ENCODE results near the gene ADGRE1. TPM values are rescaled to one million over a fixed set of nuclear protein-coding genes. Genes with fewer than 3 reads are reported as not detected.

The ADGRE1 gene
- polyA plus RNA-seq, 1 donor (not counting 4 experiments of a cell fraction or from before 2014, with no cell fraction given), result not detected

- no peak overlapping the region for H3K9ac ChIP-seq (ENCODE audit: control insufficient read depth, extremely low read depth, insufficient read depth, low read length)
- no peak overlapping the region for H3K4me3 ChIP-seq (ENCODE audit: control insufficient read depth in 2 of 3, extremely low read depth in 1 of 3, insufficient read depth in 2 of 3, low read depth in 1 of 3, low read length in 3 of 3)
- H3K9me1 ChIP-seq (ENCODE audit: control insufficient read depth, extremely low read depth, insufficient read depth, low read length), result no peaks in the 10 kb centered on the region
- dilution Hi-C loops (cut with MboI; ENCODE audit: extremely low pct_ligation_motif_present, low sequenced_read_pairs), result no loop called here
- H3K4me2 ChIP-seq (ENCODE audit: control insufficient read depth, extremely low read depth, insufficient read depth, low read depth, low read length), result no peak overlapping the region
- no peaks in the 10 kb centered on the region for H3K36me3 ChIP-seq (ENCODE audit: control insufficient read depth in 2 of 2, extremely low read depth in 1 of 2, insufficient read depth in 2 of 2, low read length in 2 of 2)
- no peaks in the 10 kb centered on the region for H3K4me1 ChIP-seq (ENCODE audit: control insufficient read depth, extremely low read depth, insufficient read depth, low read length)
- peaks cover 4% of the 10 kb centered on the region for H3K9me3 ChIP-seq (ENCODE audit: control insufficient read depth, low read depth, low read length)
- no peaks in the 10 kb centered on the region for H3K79me2 ChIP-seq (ENCODE audit: control insufficient read depth, insufficient read depth, low read length)
- H3K27me3 ChIP-seq (ENCODE audit: control insufficient read depth, extremely low read depth, insufficient read depth, low read length), result no peaks in the 10 kb centered on the region
- no peak overlapping the region for H2AFZ ChIP-seq (ENCODE audit: control insufficient read depth, low read length)
- no peak for FAIRE-seq
- no peak overlapping the region for H3K27ac ChIP-seq (ENCODE audit: control insufficient read depth, insufficient read depth, low read length)
- no peak for TF ChIP-seq EZH2 (IDR thresholded peaks at IDR 0.05; ENCODE audit: low read length)
- TF ChIP-seq, protein P1, sequence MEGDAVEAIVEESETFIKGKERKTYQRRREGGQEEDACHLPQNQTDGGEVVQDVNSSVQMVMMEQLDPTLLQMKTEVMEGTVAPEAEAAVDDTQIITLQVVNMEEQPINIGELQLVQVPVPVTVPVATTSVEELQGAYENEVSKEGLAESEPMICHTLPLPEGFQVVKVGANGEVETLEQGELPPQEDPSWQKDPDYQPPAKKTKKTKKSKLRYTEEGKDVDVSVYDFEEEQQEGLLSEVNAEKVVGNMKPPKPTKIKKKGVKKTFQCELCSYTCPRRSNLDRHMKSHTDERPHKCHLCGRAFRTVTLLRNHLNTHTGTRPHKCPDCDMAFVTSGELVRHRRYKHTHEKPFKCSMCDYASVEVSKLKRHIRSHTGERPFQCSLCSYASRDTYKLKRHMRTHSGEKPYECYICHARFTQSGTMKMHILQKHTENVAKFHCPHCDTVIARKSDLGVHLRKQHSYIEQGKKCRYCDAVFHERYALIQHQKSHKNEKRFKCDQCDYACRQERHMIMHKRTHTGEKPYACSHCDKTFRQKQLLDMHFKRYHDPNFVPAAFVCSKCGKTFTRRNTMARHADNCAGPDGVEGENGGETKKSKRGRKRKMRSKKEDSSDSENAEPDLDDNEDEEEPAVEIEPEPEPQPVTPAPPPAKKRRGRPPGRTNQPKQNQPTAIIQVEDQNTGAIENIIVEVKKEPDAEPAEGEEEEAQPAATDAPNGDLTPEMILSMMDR (optimal IDR thresholded peaks at IDR 0.05 in 1 of 3, IDR thresholded peaks at IDR 0.05 in 1 of 3, conservative IDR thresholded peaks at IDR 0.05 in 1 of 3; ENCODE audit: extremely low read depth in 1 of 3, insufficient read depth in 2 of 3, low read length in 3 of 3), result no peak
- no peak for DNase-seq (ENCODE audit: low read depth, low spot score)
- H4K20me1 ChIP-seq (ENCODE audit: control insufficient read depth, extremely low read depth, insufficient read depth, low read length), result no peaks in the 10 kb centered on the region
These were observed 100.9 kb downstream of the ADGRE1 start for GRCh38 chr19:6988257-6988656.

Small RNAs within 50 kb of the gene (small RNA-seq; reads per million reads assigned to genes)
- gene RF00017 (ENCODE audit: insufficient read length in 3 of 3, low read depth in 3 of 3, low replicate concordance in 1 of 3), result 0 reads per million in 3 experiments

Other genes with a start within 250 kb of the ADGRE1 start
- gene TNFSF14, start 217.4 kb upstream of the ADGRE1 start, polyA plus RNA-seq, result 0.01 TPM in 1 of 3 replicates, not detected in the others
- gene C3, start 166.9 kb upstream of the ADGRE1 start, polyA plus RNA-seq, result 10.7 to 85.7 TPM (median 14.8 TPM) in 3 replicates
- 57.7 to 89.8 TPM (median 62.9 TPM) in 3 replicates for gene GPR108, start 150.0 kb upstream of the ADGRE1 start, polyA plus RNA-seq
- 34.8 to 43.8 TPM (median 36.2 TPM) in 3 replicates for gene TRIP10, start 147.9 kb upstream of the ADGRE1 start, polyA plus RNA-seq
- gene SH2D3A, start 120.1 kb upstream of the ADGRE1 start, polyA plus RNA-seq, result 24.9 to 28.9 TPM (median 28.2 TPM) in 3 replicates
- gene VAV1, start 114.9 kb upstream of the ADGRE1 start, polyA plus RNA-seq, result 0.42 to 0.61 TPM (median 0.50 TPM) in 3 replicates
- not detected in 3 replicates for gene MBD3L2B, start 133.9 kb downstream of the ADGRE1 start, polyA plus RNA-seq
- gene MBD3L5, start 143.0 kb downstream of the ADGRE1 start, polyA plus RNA-seq, result not detected in 3 replicates
- not detected in 3 replicates for gene MBD3L4, start 152.6 kb downstream of the ADGRE1 start, polyA plus RNA-seq
- not detected in 3 replicates for gene MBD3L2, start 161.7 kb downstream of the ADGRE1 start, polyA plus RNA-seq
- not detected in 3 replicates for gene MBD3L3, start 171.1 kb downstream of the ADGRE1 start, polyA plus RNA-seq
- 2.7 to 3.3 TPM (median 3.0 TPM) in 3 replicates for gene ZNF557, start 182.1 kb downstream of the ADGRE1 start, polyA plus RNA-seq

Data from keratinocyte (primary cell).